Measurements from ENCODE around the gene P2RY2.

P2RY2 gene

GRCh38 chr11:73206801-73207200 lies 11.3 kb upstream of the P2RY2 start:
- no peak for DNase-seq

DNA sequence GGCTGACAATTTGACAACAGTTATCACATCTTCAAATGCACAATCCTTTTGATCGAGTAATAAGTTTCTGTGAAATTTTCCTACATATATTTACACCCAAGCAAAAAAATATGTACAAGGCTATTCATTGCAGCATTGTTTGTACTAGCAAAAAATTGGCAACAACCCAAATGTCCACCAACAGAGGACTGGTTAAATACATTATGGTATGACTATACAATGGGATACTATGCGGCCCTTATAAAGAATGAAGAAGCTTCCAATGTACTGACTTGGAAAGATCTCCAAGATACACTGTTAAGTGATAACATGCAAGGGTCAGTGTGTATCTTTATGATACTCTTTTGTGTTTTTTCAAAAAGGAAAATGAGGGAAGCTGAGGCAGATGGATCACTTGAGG lies 8.2 kb upstream of the P2RY2 start:
- DNase-seq, result no peak

DNA sequence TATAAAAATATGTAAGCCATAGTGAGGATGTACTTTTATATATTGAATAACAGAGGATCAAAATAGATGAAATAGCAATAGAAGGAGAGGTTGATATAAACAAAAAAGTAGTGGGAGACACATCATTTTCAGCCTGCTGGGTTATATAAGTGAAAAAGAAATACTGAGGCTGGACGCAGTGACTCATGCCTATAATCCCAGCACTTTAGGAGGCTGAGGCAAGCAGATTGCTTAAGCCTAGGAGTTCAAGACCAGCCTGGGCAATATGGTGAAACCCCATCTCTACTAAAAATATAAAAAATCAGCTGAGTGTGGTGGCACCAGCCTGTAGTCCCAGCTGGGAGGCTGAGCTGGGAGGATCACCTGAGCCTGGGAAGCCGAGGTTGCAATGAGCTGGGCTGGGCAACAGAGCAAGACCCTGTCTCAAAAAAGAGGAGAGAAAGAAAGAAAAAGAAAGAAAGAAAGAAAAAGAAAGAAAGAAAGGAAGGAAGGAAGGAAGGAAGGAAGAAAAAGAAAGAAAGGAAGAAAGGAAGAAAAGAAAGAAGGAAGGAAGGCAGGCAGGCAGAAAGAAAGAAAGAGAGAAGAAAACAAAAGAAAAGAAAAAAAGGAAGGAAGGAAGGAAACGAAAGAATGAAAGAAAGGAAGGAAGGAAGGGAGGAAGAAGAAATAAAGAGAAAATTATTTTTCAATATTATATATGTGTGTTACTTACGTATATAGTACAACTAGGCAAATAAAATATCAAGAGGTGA lies 7.0 kb upstream of the P2RY2 start:
- no peak for DNase-seq

DNA sequence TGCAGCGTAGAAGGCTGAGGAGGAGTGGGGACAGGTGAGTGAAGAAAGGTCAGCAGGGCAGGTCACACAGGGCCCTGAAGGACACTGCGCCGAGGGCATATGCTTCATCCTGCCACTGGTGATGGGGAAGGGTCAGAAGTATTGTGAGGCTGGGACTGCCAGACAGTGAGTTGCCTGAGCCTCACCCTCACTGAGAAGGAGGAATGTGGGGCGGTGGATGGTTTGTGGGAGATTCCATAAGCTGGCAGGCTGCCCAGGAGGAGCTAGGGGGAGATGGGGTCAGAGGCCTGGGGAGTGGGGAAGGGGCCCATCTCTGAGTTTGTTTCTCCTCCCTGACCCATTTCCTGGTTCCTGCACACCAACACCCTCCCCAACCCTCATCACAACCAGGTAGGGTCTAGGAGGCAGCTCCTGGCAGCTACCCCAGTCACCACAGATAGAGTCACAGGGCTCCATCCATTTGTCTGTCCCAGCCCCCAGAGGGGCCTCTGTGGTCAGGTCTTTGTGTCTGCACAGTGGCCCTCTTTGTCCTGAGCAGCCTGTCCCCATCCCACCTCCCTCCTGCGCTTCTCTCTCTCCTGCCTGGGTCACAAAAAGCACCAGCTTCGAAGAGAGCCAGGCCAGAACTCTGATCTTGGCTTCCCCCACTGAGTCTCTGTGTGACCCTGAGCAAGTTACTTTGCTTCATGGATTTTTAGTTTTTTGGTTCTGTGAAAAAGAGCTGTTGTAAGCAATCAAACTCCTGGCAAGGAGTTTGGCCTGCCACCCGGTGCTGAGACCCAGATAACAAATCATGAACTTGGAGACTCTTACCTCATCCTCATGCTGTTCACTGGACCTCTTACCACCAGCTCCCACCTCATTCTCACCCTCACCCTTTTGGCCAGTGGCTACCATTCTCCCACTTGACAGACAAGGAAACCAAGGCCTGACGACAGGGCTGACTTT lies 4.6 kb upstream of the P2RY2 start:
- no peak for DNase-seq

- no peak for DNase-seq
Observed at GRCh38 chr11:73215191-73216134, 2.6 kb upstream of the P2RY2 start.

GRCh38 chr11:73216465-73216864 lies 1.6 kb upstream of the P2RY2 start:
- no peak for DNase-seq

GRCh38 chr11:73217131-73217809 lies 811 bp upstream of the P2RY2 start:
- DNase-seq, result no peak

DNA sequence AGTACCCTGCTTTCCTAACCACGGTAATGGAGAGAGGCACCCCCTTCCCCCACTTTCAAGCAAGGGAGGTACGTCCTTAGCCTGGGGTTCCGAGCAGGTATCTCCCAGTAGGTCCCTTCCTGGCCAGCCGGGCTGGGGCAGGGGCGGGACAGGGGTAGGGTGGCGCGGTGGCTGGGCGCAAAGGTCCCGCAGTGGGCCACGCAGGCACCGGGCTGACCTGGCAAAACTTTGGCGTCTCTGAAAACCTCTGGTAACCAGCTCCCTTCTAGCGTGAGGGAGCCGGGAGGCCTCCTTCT lies 323 bp upstream of the P2RY2 start:
- DNase-seq, result no peak

DNA sequence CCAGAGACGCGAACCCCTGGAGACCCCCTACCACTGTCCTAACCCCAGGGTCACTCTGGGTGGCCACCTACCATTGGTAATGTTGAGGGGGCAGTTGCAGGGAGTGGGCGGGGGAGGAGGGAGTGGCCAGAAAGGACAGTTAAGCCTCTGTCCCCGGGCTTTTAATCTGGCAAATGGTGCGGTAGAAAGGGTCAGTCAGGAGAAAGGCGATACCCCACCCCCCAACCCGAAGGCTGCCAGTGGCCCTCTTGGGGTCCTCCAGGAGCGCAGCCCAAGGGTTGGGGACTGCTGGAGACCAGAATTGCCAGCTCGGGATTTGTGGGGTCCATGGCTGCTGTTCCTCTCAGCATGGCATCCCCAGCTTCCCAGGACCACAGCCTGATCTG lies 742 bp downstream of the P2RY2 start:
- DNase-seq, result no peak

DNA sequence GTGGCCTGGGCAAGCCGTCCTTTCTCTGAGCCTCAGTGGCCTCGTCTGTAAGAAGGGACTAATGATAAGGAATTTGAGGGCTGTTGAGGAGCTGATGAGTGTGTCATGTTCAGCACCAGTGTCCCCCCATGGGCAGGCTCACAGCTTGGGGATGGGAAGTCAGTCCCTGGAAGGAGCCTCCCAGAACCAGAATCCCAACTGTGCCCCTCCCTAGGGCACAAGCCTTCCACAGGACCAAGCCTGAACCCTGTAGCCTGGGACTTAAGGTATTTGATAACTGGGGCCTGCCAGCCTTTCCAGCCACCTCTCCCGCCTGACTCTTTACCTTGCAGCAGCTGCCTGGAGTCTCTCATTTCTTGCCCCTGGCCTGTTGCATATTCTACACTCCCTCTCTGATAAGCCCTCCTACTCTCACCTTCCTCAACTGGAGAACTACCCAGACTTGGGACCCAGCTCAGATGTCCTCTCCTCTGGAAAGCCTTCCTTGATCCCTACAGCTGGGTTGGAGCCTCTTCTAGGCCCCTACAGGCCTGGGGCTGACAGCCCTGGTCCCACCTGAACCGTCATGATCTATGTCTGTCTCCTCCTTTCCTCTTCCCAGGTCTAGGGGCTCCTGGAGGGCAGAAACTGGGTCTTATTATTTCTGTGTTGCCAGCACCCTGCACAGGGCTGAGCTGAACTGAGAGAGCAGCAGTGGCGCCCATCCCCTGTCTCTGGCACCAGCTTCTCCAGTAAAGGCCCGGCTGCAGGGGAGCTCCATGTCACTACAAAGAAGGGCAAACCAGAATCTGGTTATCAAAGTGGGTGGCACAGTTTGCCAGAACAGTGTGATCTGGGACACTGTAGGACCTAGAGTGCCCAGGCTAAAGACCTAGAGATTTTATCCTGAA lies 1.6 kb downstream of the P2RY2 start:
- DNase-seq, result no peak

GRCh38 chr11:73221451-73221850 lies 3.4 kb downstream of the P2RY2 start:
- DNase-seq, result no peak

DNA sequence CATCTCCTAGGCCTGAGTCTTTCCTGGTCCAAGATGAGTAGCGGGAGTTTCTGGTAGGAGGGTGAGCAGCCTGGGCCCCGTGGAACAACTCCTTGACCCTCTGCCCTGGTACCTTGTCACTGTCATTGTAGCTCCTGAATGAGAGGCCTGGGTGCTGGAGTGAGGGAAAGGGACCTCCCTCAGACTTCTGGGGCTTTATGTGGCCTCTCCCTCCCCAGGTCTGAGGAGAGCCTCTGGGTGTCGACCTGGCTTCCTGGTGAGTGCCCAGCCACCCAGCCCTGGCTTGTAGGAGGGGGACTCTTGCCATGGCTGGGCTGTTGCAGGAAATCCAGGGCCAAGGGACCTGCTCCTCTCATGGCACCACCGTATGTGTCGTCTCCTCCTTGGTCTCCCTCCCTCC lies 3.9 kb downstream of the P2RY2 start:
- DNase-seq, result no peak

- no peak for DNase-seq
Observed at GRCh38 chr11:73223998-73224730, 6.1 kb downstream of the P2RY2 start.

DNA sequence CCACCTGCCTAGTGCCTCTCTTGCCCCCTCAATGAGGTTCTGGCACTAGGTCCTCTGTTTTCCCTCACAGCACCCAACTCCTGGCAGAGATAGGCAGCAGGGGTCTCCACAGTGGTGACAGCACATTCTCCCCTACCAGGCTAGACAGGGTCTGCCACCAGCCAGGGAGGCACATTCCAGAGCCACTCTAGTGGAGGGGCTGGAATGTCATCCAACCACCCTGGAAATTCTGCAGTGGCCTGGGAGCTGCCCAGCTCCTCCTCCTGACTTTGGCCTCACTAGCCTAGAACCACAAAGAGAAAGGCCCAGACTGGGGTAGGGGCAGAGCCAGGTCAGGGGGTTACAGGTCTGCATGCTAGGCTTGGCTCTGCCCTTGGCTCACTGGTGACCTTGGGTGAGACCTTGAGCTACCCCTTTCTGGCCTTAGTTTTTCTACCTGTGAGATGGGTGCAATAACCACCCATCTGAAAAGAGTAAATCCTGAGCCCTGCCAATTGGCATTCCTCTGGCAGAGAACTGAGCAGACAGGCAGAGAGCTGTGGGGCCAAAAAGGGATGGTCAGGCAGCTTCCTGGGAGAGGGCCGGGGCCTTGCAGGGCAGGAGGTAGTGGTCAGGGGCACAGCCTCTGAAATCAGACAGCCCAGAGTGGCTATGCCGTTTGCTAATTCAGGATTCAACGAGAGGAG lies 7.1 kb downstream of the P2RY2 start:
- no peak for DNase-seq

DNA sequence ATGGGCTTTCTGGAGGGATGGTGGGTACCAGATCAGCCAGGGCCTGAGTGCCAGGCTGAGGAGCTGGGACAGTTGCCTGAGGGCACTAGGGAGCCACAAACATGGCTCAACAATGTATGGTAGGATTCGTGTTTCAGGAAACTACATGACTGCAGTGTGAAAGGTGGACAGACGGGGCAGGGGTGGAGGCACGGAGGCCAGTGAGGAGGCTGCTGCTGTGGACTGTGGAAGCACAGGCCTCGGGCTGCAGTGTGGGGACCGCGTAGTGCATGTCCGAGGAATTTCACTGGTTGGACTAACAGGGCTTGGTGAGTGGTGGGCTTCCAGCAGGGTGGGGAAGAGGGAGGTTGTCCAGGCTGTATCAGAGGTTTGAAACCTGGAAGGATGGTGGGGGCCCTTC lies 7.8 kb downstream of the P2RY2 start:
- no peak for DNase-seq

DNA sequence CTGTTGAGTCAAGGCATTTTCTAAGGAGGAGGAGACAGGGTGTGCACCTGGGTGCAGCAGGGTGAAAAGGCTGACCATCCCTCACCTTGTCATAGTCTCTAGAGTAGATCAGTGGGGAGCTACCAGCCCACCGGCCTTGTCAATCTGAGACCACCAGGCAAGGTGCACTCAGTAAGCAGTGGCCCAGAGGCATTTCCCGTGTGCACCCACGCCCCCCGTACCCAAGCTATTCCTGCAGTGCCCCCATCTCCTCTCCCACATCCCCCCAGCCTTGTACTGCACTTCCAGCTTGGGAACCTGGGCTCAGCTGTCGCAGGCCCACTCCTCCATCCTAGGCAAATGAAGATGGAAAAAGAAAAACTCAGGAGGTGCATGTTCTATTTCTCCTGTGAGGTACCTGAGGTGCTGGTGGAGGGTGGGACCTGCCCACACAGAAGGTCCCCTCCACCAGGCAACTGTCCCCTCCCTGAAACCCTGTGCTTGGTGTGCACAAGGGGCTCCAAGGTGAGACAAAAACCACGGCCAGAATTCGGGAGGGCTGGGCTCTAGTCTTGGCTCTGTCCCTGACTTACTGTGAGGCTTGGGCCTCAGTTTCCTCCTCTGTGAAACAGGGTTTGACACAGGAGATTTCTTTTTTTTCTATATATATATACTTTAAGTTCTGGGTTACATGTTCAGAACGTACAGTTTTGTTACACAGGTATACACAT lies 8.4 kb downstream of the P2RY2 start:
- DNase-seq, result no peak

- no peak for DNase-seq
Observed at GRCh38 chr11:73227571-73228211, 9.6 kb downstream of the P2RY2 start.

DNA sequence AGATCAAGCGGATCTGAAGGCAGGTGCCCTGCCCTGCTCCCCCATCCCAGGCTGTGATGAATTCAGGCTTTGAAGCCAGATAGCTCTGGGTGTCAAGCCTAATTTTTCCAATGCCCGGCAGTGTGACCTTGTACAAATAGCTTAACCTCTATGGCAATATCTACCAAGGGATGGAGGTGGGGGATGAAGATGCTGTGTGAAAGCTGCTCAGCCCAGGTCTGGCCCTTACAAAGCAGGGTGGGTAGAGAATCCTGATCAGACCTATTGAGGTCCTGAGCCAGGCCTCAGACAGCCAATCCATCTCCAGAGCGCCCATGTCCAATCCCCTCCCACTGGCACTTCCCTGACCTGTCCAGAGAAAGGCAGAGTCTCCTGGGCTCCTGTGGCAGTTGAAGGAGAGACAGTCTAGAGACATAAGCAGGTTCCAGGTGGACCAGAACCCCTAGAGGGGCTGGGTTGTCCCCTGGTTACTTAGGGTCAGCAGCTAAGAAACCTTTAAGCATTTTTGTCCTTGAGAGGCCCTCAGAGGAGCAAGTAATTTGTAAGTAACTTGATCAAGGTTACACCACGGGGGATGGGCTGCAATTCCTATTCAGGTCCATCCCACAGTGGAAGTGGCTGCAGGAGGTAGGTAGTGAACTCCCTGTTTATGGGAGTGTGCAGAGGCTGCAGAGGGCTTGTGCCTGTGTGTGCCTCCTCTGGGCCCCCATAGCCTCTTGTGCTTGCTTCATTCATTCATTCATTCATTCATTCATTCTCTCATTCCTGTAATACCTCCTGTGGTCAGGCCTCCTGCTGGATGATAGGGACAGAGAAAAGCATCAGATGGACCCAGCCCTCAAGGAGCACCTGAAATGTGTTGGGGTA lies 10.4 kb downstream of the P2RY2 start:
- DNase-seq, result no peak
